ENCODE results near the gene CCNY. TPM values are rescaled to one million over a fixed set of nuclear protein-coding genes. Genes with fewer than 3 reads are reported as not detected.

The CCNY gene
- total RNA-seq, 6 experiments from 2014 or later = 22.4 to 49.2 (median 41.4) TPM

GRCh38 chr10:35367107-35367859 lies 31.0 kb downstream of the CCNY start:
- WGBS (ENCODE audit: insufficient coverage, low coverage, low lambda C conversion rate, missing lambda C conversion rate) = 100% methylated on average over 1 of the region's 4 CpGs
- no peak for ATAC-seq
- intact Hi-C loops (cut with DNase I) = no loop called here

DNA sequence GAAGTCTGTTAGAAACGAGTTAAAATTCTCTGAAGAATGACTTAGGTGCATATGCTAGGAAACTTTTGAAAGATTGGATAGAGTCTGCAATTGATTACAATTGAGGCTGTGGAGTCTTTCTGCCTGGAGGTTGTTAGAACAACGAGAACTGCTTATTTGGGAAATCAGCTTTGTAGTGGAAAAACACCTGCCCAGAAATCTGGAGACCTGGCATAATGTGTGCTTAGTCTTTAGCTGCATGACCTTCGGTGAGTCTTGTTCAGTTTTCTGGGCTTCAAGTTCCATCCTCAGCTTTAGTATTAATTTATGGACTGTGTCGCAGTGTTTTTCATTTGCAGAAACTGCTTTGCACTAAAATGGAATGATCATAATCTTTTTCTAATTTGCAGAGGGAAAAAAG lies 31.7 kb downstream of the CCNY start:
- Histone ChIP-seq H3K9me3 (no peaks in the 10 kb centered on the region), H3K27me3 (no peaks in the 10 kb centered on the region), H3K4me3 (no peak overlapping the region), H3K36me3 (no peaks in the 10 kb centered on the region), H3K4me1 (peaks cover 0 to 23% (median 7%) of the 10 kb centered on the region in 4 donors), H3K27ac (no peak overlapping the region)
- intact Hi-C loops (cut with DNase I) = no loop called here
- TF ChIP-seq CTCF (IDR thresholded peaks at IDR 0.05) (no peak), POLR2A (IDR thresholded peaks at IDR 0.05) (no peak)
- ATAC-seq = no peak
- WGBS (ENCODE audit: insufficient coverage, low coverage, low lambda C conversion rate, missing lambda C conversion rate) = 85% methylated on average over 4 of the region's 4 CpGs
- no peak for DNase-seq

More at GRCh38 chr10:35367107-35367859, 31.0 kb downstream of the CCNY start:
- Histone ChIP-seq H3K36me3 (no peaks in the 10 kb centered on the region), H3K9me3 (no peaks in the 10 kb centered on the region), H3K27ac (no peak overlapping the region), H3K4me1 (peaks cover 0 to 23% (median 7%) of the 10 kb centered on the region in 4 donors), H3K4me3 (no peak overlapping the region), H3K27me3 (no peaks in the 10 kb centered on the region)
- no peak for DNase-seq
- TF ChIP-seq POLR2A (IDR thresholded peaks at IDR 0.05) (no peak), CTCF (IDR thresholded peaks at IDR 0.05) (no peak)

DNA sequence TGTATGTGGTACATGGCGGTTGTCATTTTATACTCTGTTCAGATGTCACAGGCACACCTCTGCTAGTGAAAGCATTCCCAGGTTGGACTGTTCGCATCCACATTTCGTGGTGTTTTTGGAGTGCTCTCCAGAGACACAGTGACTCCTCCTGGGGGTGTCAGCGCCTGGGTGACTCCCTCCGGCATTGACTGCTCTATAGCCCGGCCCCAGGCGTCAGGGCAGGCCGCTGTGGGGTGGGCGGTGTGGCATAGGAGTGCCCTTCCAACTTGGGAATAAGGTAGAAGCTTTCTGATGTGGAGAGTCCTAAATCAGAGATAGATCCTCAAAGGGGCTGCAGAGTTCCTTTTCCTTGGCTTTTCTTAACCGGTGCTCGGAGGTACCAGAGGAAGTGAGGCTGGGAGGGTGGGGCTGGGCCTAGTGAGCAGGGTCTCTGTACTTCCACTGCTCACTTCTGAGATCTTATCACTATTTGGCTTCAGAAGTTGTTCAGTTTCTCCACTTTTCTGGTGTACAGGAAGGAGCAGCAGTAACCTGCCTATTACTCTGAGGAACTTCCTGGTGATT lies 32.3 kb downstream of the CCNY start:
- no peak for DNase-seq
- intact Hi-C loops (cut with DNase I) = no loop called here
- no peaks in the 10 kb centered on the region for H3K36me3 ChIP-seq
- peak in 1 of 4 donors; percentile 9 for ATAC-seq
- no peaks in the 10 kb centered on the region for H3K27me3 ChIP-seq
- 100% methylated on average over 5 of the region's 11 CpGs for WGBS (ENCODE audit: insufficient coverage, low coverage, low lambda C conversion rate, missing lambda C conversion rate)
- TF ChIP-seq CTCF (IDR thresholded peaks at IDR 0.05) = no peak
- no peak for TF ChIP-seq POLR2A (IDR thresholded peaks at IDR 0.05)
- no peak overlapping the region for H3K4me3 ChIP-seq
- H3K9me3 ChIP-seq = no peaks in the 10 kb centered on the region
- H3K27ac ChIP-seq = no peak overlapping the region
- peaks cover 0 to 23% (median 7%) of the 10 kb centered on the region in 4 donors for H3K4me1 ChIP-seq

- peak; percentile 70 to 79 (median 72) for ATAC-seq
Measured at GRCh38 chr10:35369049-35369611, 32.8 kb downstream of the CCNY start.

More at GRCh38 chr10:35369049-35369611, 32.8 kb downstream of the CCNY start:
- DNase-seq = no peak
- no peak overlapping the region for H3K4me3 ChIP-seq
- intact Hi-C loops (cut with DNase I) = no loop called here
- H3K27me3 ChIP-seq = no peaks in the 10 kb centered on the region
- H3K36me3 ChIP-seq = no peaks in the 10 kb centered on the region
- H3K4me1 ChIP-seq = peaks cover 0 to 25% (median 7%) of the 10 kb centered on the region in 4 donors
- TF ChIP-seq POLR2A (IDR thresholded peaks at IDR 0.05) (no peak), CTCF (IDR thresholded peaks at IDR 0.05) (no peak)
- H3K9me3 ChIP-seq = no peaks in the 10 kb centered on the region
- 4% methylated on average over 6 of the region's 6 CpGs for WGBS (ENCODE audit: insufficient coverage, low coverage, low lambda C conversion rate, missing lambda C conversion rate)
- H3K27ac ChIP-seq = no peak overlapping the region
